Activated CD8-positive, alpha-beta memory T cell treated with anti-CD3 and anti-CD28 coated beads, Interleukin-2, amount 50 U/mL, for 1 hour (primary cell): ENCODE results near the gene TUT4.

Experiments
- DNase-seq: peaks from one replicate; pipeline ENCODE4 v3.0.0-alpha.2; 2020; ENCODE audit errors: extremely low read depth

The TUT4 gene

GRCh38 chr1:52571783-52572182 lies 18.9 kb upstream of the TUT4 start:
- no peak for DNase-seq

DNA sequence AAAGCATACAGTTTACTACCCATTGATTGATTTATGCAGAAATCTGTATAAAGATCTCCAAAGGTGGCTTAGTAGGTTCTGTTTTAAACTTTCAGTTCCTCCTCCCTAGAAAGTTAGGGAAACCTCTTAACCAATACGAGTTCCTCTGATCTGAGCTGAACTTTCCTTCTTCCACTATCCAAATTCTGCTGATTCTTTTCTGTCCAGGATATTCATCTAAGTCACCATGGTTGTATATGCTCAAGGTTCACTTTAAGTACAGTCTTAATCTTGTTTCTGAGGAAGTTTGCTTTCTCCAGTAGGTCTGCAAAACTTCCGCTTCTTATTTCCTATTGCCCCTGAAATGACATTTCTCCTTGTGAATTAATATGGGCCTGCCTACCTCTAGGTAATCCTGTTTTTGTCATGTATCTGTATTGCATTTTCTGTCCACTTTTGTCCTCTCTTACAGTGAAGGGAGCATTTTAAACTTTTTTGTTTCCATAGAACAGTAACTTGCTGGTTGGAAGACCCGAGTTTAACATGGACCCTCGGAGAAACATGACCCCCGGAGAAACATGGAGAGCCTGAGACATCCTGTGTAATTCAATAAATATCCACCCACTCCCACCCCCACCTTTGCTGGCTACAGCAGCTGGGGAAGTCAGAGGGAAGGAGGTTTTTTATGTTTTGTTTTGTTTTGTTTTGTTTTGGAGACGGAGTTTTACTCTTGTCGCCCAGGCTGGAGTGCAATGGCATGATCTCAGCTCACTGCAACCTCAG lies 16.7 kb upstream of the TUT4 start:
- DNase-seq = no peak

DNA sequence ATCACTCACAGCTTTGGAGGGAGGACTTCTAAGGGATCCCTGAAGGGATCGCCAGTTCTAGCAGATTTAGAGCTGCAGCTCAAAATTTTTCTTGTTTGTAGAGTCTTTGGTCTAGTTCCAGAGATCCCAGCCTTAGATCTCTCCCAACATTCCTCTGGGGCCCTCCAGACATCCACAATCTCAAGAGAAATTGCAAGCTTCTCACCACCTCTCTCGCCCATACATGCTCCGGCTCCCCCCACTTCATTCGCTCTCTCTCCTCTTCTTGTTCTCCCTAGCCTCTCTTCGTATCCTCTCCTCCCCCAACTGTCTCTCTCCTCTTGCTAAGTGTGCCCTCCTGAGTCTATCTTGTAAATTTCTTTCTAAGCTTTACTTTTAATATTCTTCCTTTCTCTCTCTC lies 15.1 kb upstream of the TUT4 start:
- no peak for DNase-seq

GRCh38 chr1:52562766-52563165 lies 9.9 kb upstream of the TUT4 start:
- DNase-seq = no peak

DNA sequence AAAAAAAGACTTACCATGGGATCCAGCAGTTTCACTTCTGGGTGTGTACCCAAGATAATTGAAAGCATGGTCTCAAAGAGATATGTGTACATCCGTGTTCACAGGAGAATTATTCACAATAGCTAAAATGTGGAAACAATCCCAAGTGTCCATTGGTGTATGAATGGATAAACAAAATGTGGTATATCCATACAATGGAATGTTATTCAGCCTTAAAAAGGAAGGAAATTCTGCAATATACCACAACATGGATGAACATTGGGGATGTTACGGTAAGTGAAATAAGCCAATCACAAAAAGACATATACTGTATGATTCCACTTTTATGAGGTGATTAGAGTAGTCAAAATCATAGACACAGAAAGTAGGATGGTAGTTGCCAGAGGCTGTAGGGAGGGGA lies 7.0 kb upstream of the TUT4 start:
- no peak for DNase-seq

- no peak for DNase-seq
Observed at GRCh38 chr1:52558941-52559340, 6.0 kb upstream of the TUT4 start.

DNA sequence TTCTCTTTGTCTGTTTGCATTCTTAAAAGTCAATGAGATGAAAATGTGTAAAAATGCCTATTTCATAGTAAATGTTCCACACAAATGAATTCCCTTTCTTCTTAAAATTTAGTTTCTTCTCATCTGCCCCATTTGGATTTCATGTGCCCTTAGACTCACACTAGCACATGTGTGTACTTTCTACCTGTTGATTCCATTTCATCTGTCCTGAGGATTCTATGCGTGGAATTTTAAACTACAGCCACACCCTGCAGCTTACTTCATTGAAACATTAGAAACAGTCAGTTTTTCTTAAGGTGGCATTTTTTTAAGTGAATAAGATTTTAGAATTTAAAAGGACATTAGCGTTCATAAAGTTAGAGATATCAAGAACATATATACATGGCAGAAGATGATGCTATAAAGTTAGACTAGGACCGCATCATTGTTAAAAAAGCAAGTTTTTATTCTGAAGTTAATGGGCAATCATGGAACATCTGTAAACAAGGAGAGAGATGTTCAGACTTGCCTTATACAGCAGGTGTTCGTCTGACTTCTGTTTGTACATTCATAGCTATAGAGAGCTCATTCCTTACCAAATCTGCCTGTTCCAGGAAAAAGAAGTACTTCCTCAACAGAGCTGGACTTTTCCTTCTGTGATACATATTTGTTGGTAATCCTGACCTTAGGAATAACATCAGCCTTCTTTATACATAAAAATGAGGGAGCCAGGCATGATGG lies 3.9 kb upstream of the TUT4 start:
- no peak for DNase-seq

DNA sequence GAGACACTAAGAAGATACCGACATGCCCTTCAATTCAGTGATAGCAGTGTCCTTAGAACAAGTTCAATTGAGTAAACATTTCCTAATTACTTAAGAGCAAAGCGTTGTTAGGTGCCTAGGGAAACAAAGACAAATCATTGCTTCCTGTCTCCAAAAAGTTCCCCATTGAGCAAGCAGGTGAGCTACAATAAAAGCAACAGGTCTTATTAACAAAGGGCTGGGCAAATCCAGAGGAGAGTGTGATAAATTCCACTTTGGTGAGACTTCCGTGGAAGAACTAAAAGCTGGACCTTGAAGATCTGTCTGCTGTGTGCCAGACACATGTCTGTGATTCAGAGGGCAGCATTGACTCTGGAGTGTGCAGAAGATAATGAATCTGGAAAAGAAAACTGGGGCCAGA lies 1.9 kb upstream of the TUT4 start:
- DNase-seq = no peak

- DNase-seq = no peak
Observed at GRCh38 chr1:52554267-52554640, 1.4 kb upstream of the TUT4 start.

GRCh38 chr1:52553362-52554266 lies 722 bp upstream of the TUT4 start:
- DNase-seq = peak; percentile 72

- DNase-seq = peak; percentile 56
Observed at GRCh38 chr1:52552236-52552504, 722 bp downstream of the TUT4 start.

DNA sequence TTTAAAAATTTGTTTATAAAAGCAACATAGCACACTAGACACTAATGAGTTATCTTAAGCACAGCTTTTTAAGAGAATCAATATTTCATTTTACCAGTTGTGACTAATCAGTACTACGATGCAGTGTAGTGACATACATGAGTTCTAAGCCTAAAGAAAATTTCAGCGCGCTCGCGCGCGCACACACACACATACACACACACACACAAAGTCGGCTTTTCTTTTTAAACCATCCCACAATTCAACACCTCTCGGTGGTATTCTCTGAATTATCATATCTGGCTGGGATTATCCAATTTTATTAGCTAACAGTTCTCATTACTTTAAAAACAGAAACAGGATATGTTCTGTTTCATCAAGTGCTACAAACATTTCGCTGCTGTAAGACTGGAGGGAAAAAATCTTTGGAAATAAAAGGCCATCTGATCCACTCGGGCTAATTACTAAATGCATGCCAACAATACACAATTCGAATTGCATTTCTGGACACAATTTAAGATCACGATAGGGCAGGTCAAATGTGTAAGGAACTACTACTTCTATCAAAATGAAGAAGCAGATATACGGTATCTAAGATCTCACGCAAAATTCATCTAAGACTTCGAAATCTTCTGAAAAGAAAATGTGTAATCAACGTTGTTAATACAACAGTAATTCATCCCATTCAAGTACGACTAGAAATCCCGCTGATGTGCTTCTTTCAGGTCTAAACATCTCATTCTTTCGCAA lies 1.2 kb downstream of the TUT4 start:
- no peak for DNase-seq

GRCh38 chr1:52550447-52550846 lies 2.4 kb downstream of the TUT4 start:
- DNase-seq = no peak

GRCh38 chr1:52549267-52549666 lies 3.6 kb downstream of the TUT4 start:
- DNase-seq = no peak

DNA sequence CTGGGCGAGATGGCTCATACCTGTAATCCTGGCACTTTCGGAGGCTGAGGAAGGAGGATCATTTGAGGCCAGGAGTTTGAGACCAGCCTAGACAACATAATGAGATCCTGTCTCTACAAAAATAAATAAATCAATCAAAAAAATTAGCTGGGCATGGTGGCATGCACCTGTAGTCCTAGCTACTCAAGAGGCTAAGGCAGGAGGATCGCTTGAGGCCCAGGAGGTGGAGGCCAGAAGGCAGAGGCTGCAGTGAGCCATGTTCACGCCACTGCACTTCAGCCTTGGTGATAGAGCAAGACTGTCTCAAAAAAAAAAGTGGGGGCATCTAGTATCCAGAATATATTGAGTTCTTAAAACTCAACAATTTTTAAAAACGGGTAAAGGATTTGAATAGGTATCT lies 6.0 kb downstream of the TUT4 start:
- DNase-seq = no peak

DNA sequence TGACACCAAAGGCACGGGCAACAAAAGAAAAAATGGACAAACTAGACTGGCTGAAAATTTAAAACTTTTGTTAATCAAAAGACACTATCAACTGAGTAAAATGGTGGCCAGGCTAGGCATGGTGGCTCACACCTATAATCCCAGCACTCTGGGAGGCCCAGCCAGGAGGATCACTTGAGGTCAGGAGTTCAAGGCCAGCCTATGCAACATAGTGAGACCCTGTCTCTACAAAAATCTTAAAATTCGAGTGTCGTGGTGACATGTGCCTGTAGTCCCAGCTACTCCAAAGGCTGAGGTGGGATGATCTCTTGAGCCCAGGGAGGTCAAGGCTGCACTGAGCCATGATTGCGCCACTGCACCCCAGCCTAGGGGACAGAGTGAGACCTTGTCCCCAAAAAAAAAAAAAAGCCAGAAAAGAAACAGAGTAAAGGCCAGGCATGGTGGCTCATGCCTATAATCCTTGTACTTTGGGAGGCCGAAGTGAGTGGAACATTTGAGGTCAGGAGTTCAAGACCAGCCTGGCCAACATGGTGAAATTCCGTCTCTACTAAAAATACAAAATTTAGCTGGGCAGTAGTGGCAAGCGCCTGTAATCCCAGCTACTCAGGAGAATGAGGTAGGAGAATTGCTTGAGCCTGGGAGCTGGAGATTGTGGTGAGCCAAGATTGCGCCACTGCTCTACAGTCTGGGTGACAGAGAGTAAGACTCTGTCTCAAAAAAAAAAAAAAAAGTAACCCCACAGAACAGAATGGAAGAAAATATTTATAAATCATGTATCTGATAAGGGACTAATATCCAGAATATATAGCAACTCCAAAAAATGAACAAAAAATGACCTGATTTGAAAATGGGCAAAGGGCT lies 8.0 kb downstream of the TUT4 start:
- no peak for DNase-seq

GRCh38 chr1:52542085-52542688 lies 10.7 kb downstream of the TUT4 start:
- no peak for DNase-seq

DNA sequence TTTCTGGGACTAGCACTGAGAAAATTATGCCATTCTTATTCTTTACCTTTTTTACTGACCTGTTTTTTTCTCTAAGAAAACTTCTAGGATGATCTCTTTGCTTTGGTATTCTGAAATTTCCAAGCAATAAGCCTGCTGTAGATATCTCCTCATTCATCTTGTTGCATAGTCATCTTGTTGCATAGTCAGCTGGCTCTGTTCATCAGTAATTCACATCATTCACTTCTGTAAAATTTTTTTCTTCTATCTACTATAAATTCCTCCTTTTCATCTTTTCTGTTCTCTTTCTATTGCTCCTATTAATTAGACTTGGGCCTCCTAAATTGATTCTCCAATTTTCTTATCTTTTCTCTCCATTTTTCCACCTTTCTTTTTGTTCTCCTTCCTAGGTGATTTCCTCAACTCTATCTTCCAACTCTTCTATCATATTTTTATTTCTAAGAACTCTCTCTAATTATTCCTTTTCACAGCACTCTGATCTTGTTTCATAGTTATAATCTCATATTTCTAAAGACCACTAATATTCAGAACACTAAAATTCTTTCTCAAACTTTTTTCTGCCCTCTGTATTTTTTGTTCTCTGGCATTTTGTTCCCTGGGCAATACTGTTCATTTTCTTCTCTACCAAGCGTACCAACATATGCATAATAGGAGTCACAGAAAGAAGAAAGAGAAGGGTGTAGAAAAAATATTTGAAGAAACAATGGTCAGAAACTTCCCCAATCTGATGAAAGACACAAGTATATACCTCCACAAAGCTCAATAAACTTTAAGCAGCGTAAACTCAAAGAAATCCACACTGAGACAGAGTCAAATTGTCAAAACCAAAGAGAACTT lies 17.7 kb downstream of the TUT4 start:
- DNase-seq = no peak

GRCh38 chr1:52533713-52534112 lies 19.2 kb downstream of the TUT4 start:
- no peak for DNase-seq
